Gastroesophageal sphincter (tissue), 4 donors: ENCODE results near the gene RHBDF2. TPM values are rescaled to one million over a fixed set of nuclear protein-coding genes. Genes with fewer than 3 reads are reported as not detected.

Source experiments
- ATAC-seq: fragments of 150-250 bp; one replicate; pipeline ENCODE4 v1.9.1; 2016; ENCODE audit warnings: mild to moderate bottlenecking, moderate library complexity
- H3K27ac ChIP-seq, 4 donors: fragments of 200-600 bp; sonication (generic) in 3 of 4; 1 replicate in 3 of 4; 2 replicates in 1 of 4; pipeline ENCODE4 v1.5.1; 2016 to 2019
- H3K27me3 ChIP-seq: fragments of 200-600 bp; sonication (generic); one replicate; pipeline ENCODE4 v1.5.1; 2019
- H3K36me3 ChIP-seq, 2 donors: fragments of 200-600 bp; sonication (generic); one replicate each; pipeline ENCODE4 v1.5.1; 2019; ENCODE audit warnings: control low read depth in 1 of 2
- H3K4me1 ChIP-seq, 3 donors: fragments of 200-600 bp; sonication (generic); 1 replicate in 2 of 3; 2 replicates in 1 of 3; pipeline ENCODE4 v1.5.1; 2016 to 2019; ENCODE audit warnings: control low read depth in 2 of 3
- H3K4me3 ChIP-seq, 2 donors: fragments of 200-600 bp; sonication (generic); one replicate each; pipeline ENCODE4 v1.5.1; 2019; ENCODE audit warnings: mild to moderate bottlenecking in 1 of 2, moderate library complexity in 1 of 2
- H3K9me3 ChIP-seq, 3 donors: fragments of 200-600 bp; sonication (generic); one replicate each; pipeline ENCODE4 v1.5.1; 2017 to 2019; ENCODE audit warnings: control low read depth in 2 of 3
- EP300 ChIP-seq: sonication (generic); formaldehyde crosslinking; IDR thresholded peaks from one replicate; pipeline ENCODE4 v1.6.1; 2017; ENCODE audit warnings: antibody characterized with exemption, mild to moderate bottlenecking
- POLR2A ChIP-seq, 2 donors: fragments of 450-650 bp; IDR thresholded peaks; one replicate each; pipeline ENCODE4 v1.6.1; 2017; ENCODE audit warnings: antibody characterized with exemption in 2 of 2, mild to moderate bottlenecking in 2 of 2, moderate library complexity in 1 of 2
- POLR2AphosphoS5 ChIP-seq: sonication (generic); formaldehyde crosslinking; IDR thresholded peaks from one replicate; pipeline ENCODE4 v1.6.1; 2017; ENCODE audit warnings: antibody characterized with exemption
- WGBS, 2 donors: methylation state at CpG; one replicate each; pipeline ENCODE4 v1.1.5; 2018; ENCODE audit warnings: low coverage in 1 of 2; 5-methylcytosine and 5-hydroxymethylcytosine counted together
- total RNA-seq, 4 donors: library from RNA; depleted of rRNA; stranded (reverse); fragments of >200 nt; gene quantifications; one replicate each; pipeline ENCODE4 v1.1.0, GENCODE V29; 2016
- TF ChIP-seq, protein P1 (sequence below), 4 experiments: fragments of 200-600 bp in 2 of 4; fragments of 450-650 bp in 2 of 4; sonication (generic) in 1 of 4; IDR thresholded peaks; one replicate each; pipeline ENCODE4 v1.5.1; 2017 to 2019; ENCODE audit warnings: antibody characterized with exemption in 4 of 4, mild to moderate bottlenecking in 2 of 4, moderate library complexity in 2 of 4

Gene RHBDF2
- total RNA-seq, 4 donors from 2014 or later: 7.3 to 20.5 (median 8.5) TPM

DNA sequence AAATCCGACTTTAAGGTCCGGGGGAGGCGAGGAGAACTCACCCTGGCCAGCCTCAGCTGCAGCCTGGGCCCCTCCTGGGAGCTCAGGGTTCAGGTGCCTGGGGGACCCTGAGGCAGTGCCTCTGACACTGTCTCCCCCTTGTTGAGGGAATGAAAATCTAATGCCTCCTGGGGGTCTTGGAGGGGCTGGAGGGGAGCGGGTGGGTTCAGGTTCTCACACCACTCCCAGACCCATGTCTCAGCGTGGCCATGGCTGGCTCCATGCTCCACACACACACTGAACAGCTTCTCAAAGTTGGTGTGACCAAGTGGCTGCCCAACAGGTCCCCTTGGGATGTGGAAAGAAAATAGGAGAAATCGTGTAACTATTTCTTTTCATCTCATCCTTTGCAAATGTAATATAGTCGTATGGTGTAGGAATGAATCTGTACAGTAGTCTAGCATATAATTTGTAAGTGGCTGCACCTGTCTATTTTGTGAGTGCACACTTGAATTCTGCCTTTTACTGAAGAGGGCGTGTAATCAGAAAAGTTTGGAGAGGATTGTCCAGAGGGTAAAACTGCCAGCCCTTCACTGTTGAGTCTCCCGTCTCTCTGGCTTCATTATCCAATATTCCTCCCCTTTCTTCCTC is 37.8 kb upstream of the RHBDF2 start:
- TF ChIP-seq EP300: no peak
- TF ChIP-seq POLR2A (IDR thresholded peaks at IDR 0.05): no peak
- no peak for TF ChIP-seq POLR2AphosphoS5
- TF ChIP-seq, protein P1, sequence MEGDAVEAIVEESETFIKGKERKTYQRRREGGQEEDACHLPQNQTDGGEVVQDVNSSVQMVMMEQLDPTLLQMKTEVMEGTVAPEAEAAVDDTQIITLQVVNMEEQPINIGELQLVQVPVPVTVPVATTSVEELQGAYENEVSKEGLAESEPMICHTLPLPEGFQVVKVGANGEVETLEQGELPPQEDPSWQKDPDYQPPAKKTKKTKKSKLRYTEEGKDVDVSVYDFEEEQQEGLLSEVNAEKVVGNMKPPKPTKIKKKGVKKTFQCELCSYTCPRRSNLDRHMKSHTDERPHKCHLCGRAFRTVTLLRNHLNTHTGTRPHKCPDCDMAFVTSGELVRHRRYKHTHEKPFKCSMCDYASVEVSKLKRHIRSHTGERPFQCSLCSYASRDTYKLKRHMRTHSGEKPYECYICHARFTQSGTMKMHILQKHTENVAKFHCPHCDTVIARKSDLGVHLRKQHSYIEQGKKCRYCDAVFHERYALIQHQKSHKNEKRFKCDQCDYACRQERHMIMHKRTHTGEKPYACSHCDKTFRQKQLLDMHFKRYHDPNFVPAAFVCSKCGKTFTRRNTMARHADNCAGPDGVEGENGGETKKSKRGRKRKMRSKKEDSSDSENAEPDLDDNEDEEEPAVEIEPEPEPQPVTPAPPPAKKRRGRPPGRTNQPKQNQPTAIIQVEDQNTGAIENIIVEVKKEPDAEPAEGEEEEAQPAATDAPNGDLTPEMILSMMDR (IDR thresholded peaks at IDR 0.05): no peak
- H3K27me3 ChIP-seq: peaks cover 63% of the 10 kb centered on the region

DNA sequence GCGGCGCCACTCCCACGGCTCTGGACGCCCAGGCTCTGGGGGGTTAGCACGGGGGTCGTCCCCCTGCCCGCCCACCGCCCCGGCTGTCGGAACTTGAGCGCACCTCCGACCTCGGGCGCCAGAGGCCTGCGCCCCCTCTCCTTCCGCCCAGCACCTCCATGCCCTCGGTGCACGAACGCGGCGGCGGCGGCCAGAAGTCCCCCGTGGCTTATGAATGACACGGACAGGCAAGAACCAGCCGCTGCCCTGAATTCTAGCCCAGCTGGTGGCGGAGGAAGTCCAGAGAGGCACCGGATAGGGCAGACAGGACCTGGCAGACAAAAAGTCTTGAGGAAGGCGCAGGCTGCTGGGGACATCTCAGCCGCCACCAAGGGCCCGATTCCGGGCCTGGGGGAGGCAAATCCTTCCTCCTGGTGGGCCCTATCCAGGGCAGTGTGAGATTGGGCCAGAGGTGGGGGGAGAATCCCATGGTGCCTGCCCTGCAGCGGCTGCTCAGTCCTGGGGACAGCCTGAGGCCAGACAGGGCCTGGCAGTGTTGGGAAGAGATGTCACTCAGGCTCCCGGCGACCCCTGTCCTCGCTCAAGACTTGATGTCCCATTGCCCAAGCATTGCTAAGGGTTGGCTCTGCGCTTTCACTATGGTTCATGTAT is 37.2 kb upstream of the RHBDF2 start:
- TF ChIP-seq POLR2A (IDR thresholded peaks at IDR 0.05): no peak
- no peak for ATAC-seq
- H3K36me3 ChIP-seq: no peaks in the 10 kb centered on the region
- peak overlapping the region; percentile 4 to 56 for H3K4me3 ChIP-seq
- H3K4me1 ChIP-seq: peaks cover 0 to 82% (median 34%) of the 10 kb centered on the region in 3 donors
- H3K27ac ChIP-seq: peak overlapping the region in 3 of 4 donors; percentile 69 to 86 (median 76)
- no peaks in the 10 kb centered on the region for H3K9me3 ChIP-seq
- H3K27me3 ChIP-seq: peaks cover 60% of the 10 kb centered on the region
- WGBS, 2 donors: 100% methylated on average over 1 of the region's 37 CpGs; no CpG with 5 or more reads in 1 of the 2 donors

More for the DNA sequence above, 37.8 kb upstream of the RHBDF2 start:
- 69 to 88% methylated on average over 5 to 9 of the region's 9 CpGs for WGBS, 2 donors
- peaks cover 0 to 88% (median 37%) of the 10 kb centered on the region in 3 donors for H3K4me1 ChIP-seq
- peak overlapping the region in 1 of 2 donors; percentile 56 for H3K4me3 ChIP-seq
- H3K27ac ChIP-seq: peak overlapping the region in 3 of 4 donors; percentile 69 to 86 (median 76)
- no peaks in the 10 kb centered on the region for H3K36me3 ChIP-seq
- no peak for ATAC-seq
- H3K9me3 ChIP-seq: no peaks in the 10 kb centered on the region

GRCh38 chr17:76537578-76538280 is 36.5 kb upstream of the RHBDF2 start, which contains the start of gene CYGB:
Gene CYGB (minus strand): TSS chr17:76537709. CDS start chr17:76537542, 167 bp downstream.
- peaks cover 53% of the 10 kb centered on the region for H3K27me3 ChIP-seq
- H3K4me3 ChIP-seq: peak within 1 kb of the TSS; percentile 15 to 56
- no peak for TF ChIP-seq EP300
- no peak for TF ChIP-seq POLR2AphosphoS5
- TF ChIP-seq, protein P1 (IDR thresholded peaks at IDR 0.05): no peak
- no peak for TF ChIP-seq POLR2A (IDR thresholded peaks at IDR 0.05)
- ATAC-seq: peak; percentile 43
- H3K27ac ChIP-seq: peak within 1 kb of the TSS in 3 of 4 donors; percentile 69 to 86 (median 76)
- H3K9me3 ChIP-seq: no peaks in the 10 kb centered on the region
- no peaks in the 10 kb centered on the region for H3K36me3 ChIP-seq
- no CpG with 5 or more reads among the region's 95 CpGs for WGBS, 2 donors
- peaks cover 0 to 75% (median 34%) of the 10 kb centered on the region in 3 donors for H3K4me1 ChIP-seq

DNA sequence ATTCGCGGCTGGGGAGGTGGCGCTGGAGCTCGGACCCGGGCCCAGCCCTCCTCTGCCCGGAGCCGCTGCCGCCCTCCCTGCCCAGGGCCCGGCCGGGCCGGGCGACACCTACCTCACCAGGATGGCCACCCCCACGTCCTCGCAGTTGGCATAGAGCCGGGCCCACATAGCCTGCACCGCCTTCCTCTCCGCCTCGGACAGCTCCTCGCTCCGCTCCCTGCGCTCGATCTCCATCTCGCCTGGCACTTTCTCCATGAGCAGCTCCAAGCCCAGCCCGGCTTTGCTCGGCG is 36.0 kb upstream of the RHBDF2 start:
- Histone ChIP-seq H3K27me3 (peaks cover 50% of the 10 kb centered on the region), H3K4me3 (peak overlapping the region; percentile 15 to 56), H3K9me3 (no peaks in the 10 kb centered on the region), H3K4me1 (peaks cover 0 to 74% (median 34%) of the 10 kb centered on the region in 3 donors), H3K27ac (peak overlapping the region in 3 of 4 donors; percentile 69 to 86 (median 76)), H3K36me3 (no peaks in the 10 kb centered on the region)
- TF ChIP-seq POLR2AphosphoS5 (no peak), EP300 (no peak), POLR2A (IDR thresholded peaks at IDR 0.05) (no peak)
- TF ChIP-seq, protein P1 (IDR thresholded peaks at IDR 0.05): no peak
- no CpG with 5 or more reads among the region's 26 CpGs for WGBS, 2 donors
- ATAC-seq: peak; percentile 17

- no peaks in the 10 kb centered on the region for H3K36me3 ChIP-seq
- TF ChIP-seq, protein P1 (IDR thresholded peaks at IDR 0.05): no peak
- TF ChIP-seq POLR2AphosphoS5: no peak
- TF ChIP-seq EP300: no peak
- no peak for TF ChIP-seq POLR2A (IDR thresholded peaks at IDR 0.05)
- 80 to 84% methylated on average over 1 to 6 of the region's 25 CpGs for WGBS, 2 donors
- no peak for ATAC-seq
- peaks cover 50% of the 10 kb centered on the region for H3K27me3 ChIP-seq
- peaks cover 0 to 77% (median 35%) of the 10 kb centered on the region in 3 donors for H3K4me1 ChIP-seq
- H3K4me3 ChIP-seq: peak overlapping the region; percentile 15 to 56
- H3K27ac ChIP-seq: peak overlapping the region in 3 of 4 donors; percentile 69 to 86 (median 76)
- no peaks in the 10 kb centered on the region for H3K9me3 ChIP-seq
These were observed 35.5 kb upstream of the RHBDF2 start for GRCh38 chr17:76536511-76537287.
